ENCODE data around the gene DISP1.

The DISP1 gene

GRCh38 chr1:222814536-222815439 lies at the start of gene DISP1:
Gene DISP1, plus strand, starts transcription at chr1:222815039. Its CDS starts 127,785 bp downstream, at chr1:222942824.
- ATAC-seq: peak; percentile 88 to 92

GRCh38 chr1:222767152-222767571 lies 47.7 kb upstream of the DISP1 start:
- ATAC-seq: no peak

- no peak for ATAC-seq
These were observed 46.2 kb upstream of the DISP1 start for GRCh38 chr1:222768592-222768991.

GRCh38 chr1:222769181-222769580 lies 45.7 kb upstream of the DISP1 start:
- ATAC-seq: no peak

- no peak for ATAC-seq
These were observed 44.7 kb upstream of the DISP1 start for GRCh38 chr1:222769971-222770620.

- peak in 1 of 2 donors; percentile 36 for ATAC-seq
These were observed 41.9 kb upstream of the DISP1 start for GRCh38 chr1:222772996-222773379.

GRCh38 chr1:222777463-222777862 lies 37.4 kb upstream of the DISP1 start:
- ATAC-seq: no peak

GRCh38 chr1:222777977-222778376 lies 36.9 kb upstream of the DISP1 start:
- ATAC-seq: no peak

GRCh38 chr1:222781251-222781650 lies 33.6 kb upstream of the DISP1 start:
- no peak for ATAC-seq

- ATAC-seq: no peak
These were observed 31.8 kb upstream of the DISP1 start for GRCh38 chr1:222783051-222783450.

- ATAC-seq: no peak
These were observed 30.5 kb upstream of the DISP1 start for GRCh38 chr1:222784371-222784770.

- no peak for ATAC-seq
These were observed 29.9 kb upstream of the DISP1 start for GRCh38 chr1:222784916-222785315.

- ATAC-seq: no peak
These were observed 29.3 kb upstream of the DISP1 start for GRCh38 chr1:222785529-222785928.

GRCh38 chr1:222786121-222786520 lies 28.7 kb upstream of the DISP1 start:
- no peak for ATAC-seq

- ATAC-seq: no peak
These were observed 27.1 kb upstream of the DISP1 start for GRCh38 chr1:222787729-222788128.

- no peak for ATAC-seq
These were observed 26.3 kb upstream of the DISP1 start for GRCh38 chr1:222788402-222789156.

- peak; percentile 13 to 21 for ATAC-seq
These were observed 24.7 kb upstream of the DISP1 start for GRCh38 chr1:222790115-222790514.

GRCh38 chr1:222790520-222790919 lies 24.3 kb upstream of the DISP1 start:
- ATAC-seq: peak in 1 of 2 donors; percentile 48

GRCh38 chr1:222791006-222791710 lies 23.7 kb upstream of the DISP1 start:
- no peak for ATAC-seq

GRCh38 chr1:222792744-222793143 lies 22.1 kb upstream of the DISP1 start:
- ATAC-seq: no peak

- no peak for ATAC-seq
These were observed 20.0 kb upstream of the DISP1 start for GRCh38 chr1:222794656-222795474.

GRCh38 chr1:222798116-222798515 lies 16.7 kb upstream of the DISP1 start:
- peak; percentile 41 to 53 for ATAC-seq

All from activated CD4-positive, CD25-positive, alpha-beta regulatory T cell treated with anti-CD3 and anti-CD28 coated beads, Interleukin-2, amount 50 U/mL, for 24 hours (primary cell).